Measurements from ENCODE around the gene CLCN1. TPM values are rescaled to one million over a fixed set of nuclear protein-coding genes. Genes with fewer than 3 reads are reported as not detected.

Gene CLCN1
- total RNA-seq, 2 experiments from 2014 or later = not detected

GRCh38 chr7:143367972-143368371, 52.1 kb downstream of the CLCN1 start:
- intact Hi-C loops (cut with micrococcal nuclease; ENCODE audit: unreplicated experiment) = no loop called here
- ChIA-PET CTCF (ENCODE audit: unreplicated experiment) (no interaction called here), POLR2A (no interaction called here)
- Histone ChIP-seq H4K20me1 (ENCODE audit: insufficient read depth, low read length) (no peaks in the 10 kb centered on the region), H3K79me2 (ENCODE audit: insufficient read depth, low read depth, low read length) (no peaks in the 10 kb centered on the region), H3K4me1 (ENCODE audit: insufficient read depth, low read length, poor library complexity, severe bottlenecking) (no peaks in the 10 kb centered on the region), H3K9me3 (ENCODE audit: low read length) (no peaks in the 10 kb centered on the region), H3K36me3 (ENCODE audit: insufficient read depth, low read length) (no peaks in the 10 kb centered on the region), H3K9me2 (ENCODE audit: insufficient read depth, low read length) (no peaks in the 10 kb centered on the region), H3K4me3 (ENCODE audit: low read depth, low read length, poor library complexity, severe bottlenecking) (no peak overlapping the region), H3K27ac (ENCODE audit: low read depth, low read length, poor library complexity, severe bottlenecking) (no peak overlapping the region), H3K4me2 (ENCODE audit: low read length) (no peak overlapping the region), H2AFZ (ENCODE audit: low read length) (no peak overlapping the region)
- no peak for DNase-seq (ENCODE audit: low spot score)
- no TSS peak for BruUV-seq (replicated peaks)
- no peak for TF ChIP-seq EZH2phosphoT487 (IDR thresholded peaks at IDR 0.05; ENCODE audit: borderline replicate concordance, low read depth, low read length)
- no peak for TF ChIP-seq CTCF (conservative IDR thresholded peaks at IDR 0.05; ENCODE audit: low read length)

- Histone ChIP-seq H3K4me2 (ENCODE audit: low read length) (no peak overlapping the region), H3K27ac (ENCODE audit: low read depth, low read length, poor library complexity, severe bottlenecking) (no peak overlapping the region), H3K4me3 (ENCODE audit: low read depth, low read length, poor library complexity, severe bottlenecking) (no peak overlapping the region), H3K79me2 (ENCODE audit: insufficient read depth, low read depth, low read length) (no peaks in the 10 kb centered on the region), H4K20me1 (ENCODE audit: insufficient read depth, low read length) (no peaks in the 10 kb centered on the region), H3K4me1 (ENCODE audit: insufficient read depth, low read length, poor library complexity, severe bottlenecking) (no peaks in the 10 kb centered on the region), H3K36me3 (ENCODE audit: insufficient read depth, low read length) (no peaks in the 10 kb centered on the region), H3K9me3 (ENCODE audit: low read length) (no peaks in the 10 kb centered on the region), H2AFZ (ENCODE audit: low read length) (no peak overlapping the region), H3K9me2 (ENCODE audit: insufficient read depth, low read length) (no peaks in the 10 kb centered on the region)
- ChIA-PET CTCF (ENCODE audit: unreplicated experiment) (no interaction called here), POLR2A (interaction anchor here (0.6 kb wide), 1 partner anchor 72 kb away, joined by 4 read pairs; no protein-coding TSS in a partner anchor)
- intact Hi-C loops (cut with micrococcal nuclease; ENCODE audit: unreplicated experiment) = no loop called here
- no peak for DNase-seq (ENCODE audit: low spot score)
- no TSS peak for BruUV-seq (replicated peaks)
- TF ChIP-seq CTCF (conservative IDR thresholded peaks at IDR 0.05; ENCODE audit: low read length) (no peak), EZH2phosphoT487 (IDR thresholded peaks at IDR 0.05; ENCODE audit: borderline replicate concordance, low read depth, low read length) (no peak)
Observed at GRCh38 chr7:143368387-143368786, 52.5 kb downstream of the CLCN1 start.

- BruUV-seq (replicated peaks) = no TSS peak
- H3K9me2 ChIP-seq (ENCODE audit: insufficient read depth, low read length) = no peaks in the 10 kb centered on the region
- H3K4me2 ChIP-seq (ENCODE audit: low read length) = no peak overlapping the region
- intact Hi-C loops (cut with micrococcal nuclease; ENCODE audit: unreplicated experiment) = no loop called here
- no peaks in the 10 kb centered on the region for H3K36me3 ChIP-seq (ENCODE audit: insufficient read depth, low read length)
- peaks cover 4% of the 10 kb centered on the region for H3K4me1 ChIP-seq (ENCODE audit: insufficient read depth, low read length, poor library complexity, severe bottlenecking)
- H3K79me2 ChIP-seq (ENCODE audit: insufficient read depth, low read depth, low read length) = no peaks in the 10 kb centered on the region
- no peak for DNase-seq (ENCODE audit: low spot score)
- no peak overlapping the region for H3K27ac ChIP-seq (ENCODE audit: low read depth, low read length, poor library complexity, severe bottlenecking)
- TF ChIP-seq CTCF (conservative IDR thresholded peaks at IDR 0.05; ENCODE audit: low read length) = no peak
- no peak for TF ChIP-seq EZH2phosphoT487 (IDR thresholded peaks at IDR 0.05; ENCODE audit: borderline replicate concordance, low read depth, low read length)
- no peak overlapping the region for H3K4me3 ChIP-seq (ENCODE audit: low read depth, low read length, poor library complexity, severe bottlenecking)
- H4K20me1 ChIP-seq (ENCODE audit: insufficient read depth, low read length) = no peaks in the 10 kb centered on the region
- no peaks in the 10 kb centered on the region for H3K9me3 ChIP-seq (ENCODE audit: low read length)
- H2AFZ ChIP-seq (ENCODE audit: low read length) = no peak overlapping the region
- POLR2A ChIA-PET = interaction anchor here (0.7 to 1.4 kb wide), 2 partner anchors 50 to 445 kb away, joined by 3 to 5 read pairs; no protein-coding TSS in a partner anchor
- CTCF ChIA-PET (ENCODE audit: unreplicated experiment) = no interaction called here
Observed at GRCh38 chr7:143369678-143370651, 54.1 kb downstream of the CLCN1 start.

Measured in OCI-LY7 (cell line).